ENCODE results near the gene KDM2B.
"Not testable (repeated sequence)": the region's sequence is repeated elsewhere in the genome, so short reads cannot be mapped to it uniquely, and the experiment has no call there.

Gene KDM2B

GRCh38 chr12:121391619-121392324 lies 189.1 kb downstream of the KDM2B start:
- Histone ChIP-seq H3K4me1 (ENCODE audit: control insufficient read depth, insufficient read depth, low read depth, low read length) (peaks cover 4% of the 10 kb centered on the region), H2BK5ac (ENCODE audit: low read depth, low read length, poor library complexity, severe bottlenecking) (no peak overlapping the region), H2AK5ac (ENCODE audit: low read length, severe bottlenecking) (no peak overlapping the region), H3K18ac (ENCODE audit: low read depth in 1 of 2, low read length in 2 of 2) (no peak overlapping the region), H3K79me1 (replicated peaks; ENCODE audit: low read length, poor library complexity, severe bottlenecking) (no peaks in the 10 kb centered on the region), H3K9ac (ENCODE audit: low read length) (peak overlapping the region; percentile 68), H3K9me3 (ENCODE audit: control insufficient read depth, low read length) (no peaks in the 10 kb centered on the region), H3K4ac (ENCODE audit: low read depth in 1 of 2, low read length in 2 of 2) (no peak overlapping the region), H4K91ac (ENCODE audit: low read length) (no peak overlapping the region), H2BK120ac (ENCODE audit: low read depth, low read length) (no peak overlapping the region), H3K27me3 (ENCODE audit: control insufficient read depth in 1 of 2, insufficient read depth in 1 of 2, low read length in 2 of 2) (no peaks in the 10 kb centered on the region), H3K36me3 (ENCODE audit: control insufficient read depth in 1 of 2, insufficient read depth in 2 of 2, low read depth in 1 of 2, low read length in 2 of 2) (no peaks in the 10 kb centered on the region), H3K23ac (ENCODE audit: low read length in 2 of 2) (no peak overlapping the region), H3K27ac (ENCODE audit: low read length, poor library complexity, severe bottlenecking) (no peak overlapping the region), H4K8ac (ENCODE audit: low read length) (no peak overlapping the region), H3K4me3 (ENCODE audit: insufficient read depth in 1 of 2, low read depth in 1 of 2, low read length in 2 of 2) (peak overlapping the region in 1 of 2 experiments; percentile 68), H2BK15ac (ENCODE audit: low read depth, poor library complexity, severe bottlenecking) (no peak overlapping the region), H3K4me2 (ENCODE audit: low read length, poor library complexity, severe bottlenecking) (no peak overlapping the region), H2AFZ (ENCODE audit: low read depth, low read length) (no peak overlapping the region), H3K14ac (ENCODE audit: low read length in 2 of 2) (no peak overlapping the region), H2BK12ac (ENCODE audit: low read length in 2 of 2) (no peak overlapping the region)
- DNase-seq: peak; percentile 72
- WGBS: 72% methylated on average over 9 of the region's 10 CpGs

GRCh38 chr12:121390856-121391255 lies 190.0 kb downstream of the KDM2B start:
- H3K4me3 ChIP-seq (ENCODE audit: insufficient read depth in 1 of 2, low read depth in 1 of 2, low read length in 2 of 2): no peak overlapping the region
- H3K14ac ChIP-seq (ENCODE audit: low read length in 2 of 2): no peak overlapping the region
- H3K18ac ChIP-seq (ENCODE audit: low read depth in 1 of 2, low read length in 2 of 2): no peak overlapping the region
- H3K23ac ChIP-seq (ENCODE audit: low read length in 2 of 2): no peak overlapping the region
- H4K8ac ChIP-seq (ENCODE audit: low read length): no peak overlapping the region
- no peak overlapping the region for H3K4ac ChIP-seq (ENCODE audit: low read depth in 1 of 2, low read length in 2 of 2)
- no peak overlapping the region for H2BK5ac ChIP-seq (ENCODE audit: low read depth, low read length, poor library complexity, severe bottlenecking)
- no peak overlapping the region for H4K91ac ChIP-seq (ENCODE audit: low read length)
- H2BK15ac ChIP-seq (ENCODE audit: low read depth, poor library complexity, severe bottlenecking): no peak overlapping the region
- H2AK5ac ChIP-seq (ENCODE audit: low read length, severe bottlenecking): no peak overlapping the region
- H2BK12ac ChIP-seq (ENCODE audit: low read length in 2 of 2): no peak overlapping the region
- no peak overlapping the region for H3K4me2 ChIP-seq (ENCODE audit: low read length, poor library complexity, severe bottlenecking)
- H3K79me1 ChIP-seq (replicated peaks; ENCODE audit: low read length, poor library complexity, severe bottlenecking): no peaks in the 10 kb centered on the region
- 100% methylated on average over 2 of the region's 2 CpGs for WGBS
- H2BK120ac ChIP-seq (ENCODE audit: low read depth, low read length): no peak overlapping the region
- H3K36me3 ChIP-seq (ENCODE audit: control insufficient read depth in 1 of 2, insufficient read depth in 2 of 2, low read depth in 1 of 2, low read length in 2 of 2): no peaks in the 10 kb centered on the region
- no peak for DNase-seq
- H2AFZ ChIP-seq (ENCODE audit: low read depth, low read length): no peak overlapping the region
- H3K27me3 ChIP-seq (ENCODE audit: control insufficient read depth in 1 of 2, insufficient read depth in 1 of 2, low read length in 2 of 2): no peaks in the 10 kb centered on the region
- H3K27ac ChIP-seq (ENCODE audit: low read length, poor library complexity, severe bottlenecking): no peak overlapping the region
- H3K4me1 ChIP-seq (ENCODE audit: control insufficient read depth, insufficient read depth, low read depth, low read length): peaks cover 4% of the 10 kb centered on the region
- H3K9ac ChIP-seq (ENCODE audit: low read length): no peak overlapping the region
- no peaks in the 10 kb centered on the region for H3K9me3 ChIP-seq (ENCODE audit: control insufficient read depth, low read length)

- Histone ChIP-seq H2BK15ac (ENCODE audit: low read depth, poor library complexity, severe bottlenecking) (no peak overlapping the region), H3K27me3 (ENCODE audit: control insufficient read depth in 1 of 2, insufficient read depth in 1 of 2, low read length in 2 of 2) (no peaks in the 10 kb centered on the region), H3K9ac (ENCODE audit: low read length) (no peak overlapping the region), H3K4ac (ENCODE audit: low read depth in 1 of 2, low read length in 2 of 2) (no peak overlapping the region), H3K9me3 (ENCODE audit: control insufficient read depth, low read length) (no peaks in the 10 kb centered on the region), H3K14ac (ENCODE audit: low read length in 2 of 2) (peak overlapping the region in 1 of 2 experiments; percentile 61), H2AK5ac (ENCODE audit: low read length, severe bottlenecking) (no peak overlapping the region), H4K8ac (ENCODE audit: low read length) (peak overlapping the region; percentile 73), H2BK120ac (ENCODE audit: low read depth, low read length) (peak overlapping the region; percentile 21), H3K18ac (ENCODE audit: low read depth in 1 of 2, low read length in 2 of 2) (peak overlapping the region in 1 of 2 experiments; percentile 10), H3K4me1 (ENCODE audit: control insufficient read depth, insufficient read depth, low read depth, low read length) (peaks cover 4% of the 10 kb centered on the region), H3K23ac (ENCODE audit: low read length in 2 of 2) (no peak overlapping the region), H4K91ac (ENCODE audit: low read length) (peak overlapping the region; percentile 54), H2BK12ac (ENCODE audit: low read length in 2 of 2) (peak overlapping the region; percentile 0 to 59), H3K79me1 (replicated peaks; ENCODE audit: low read length, poor library complexity, severe bottlenecking) (no peaks in the 10 kb centered on the region), H3K27ac (ENCODE audit: low read length, poor library complexity, severe bottlenecking) (no peak overlapping the region), H2BK5ac (ENCODE audit: low read depth, low read length, poor library complexity, severe bottlenecking) (no peak overlapping the region), H3K4me2 (ENCODE audit: low read length, poor library complexity, severe bottlenecking) (no peak overlapping the region), H3K36me3 (ENCODE audit: control insufficient read depth in 1 of 2, insufficient read depth in 2 of 2, low read depth in 1 of 2, low read length in 2 of 2) (no peaks in the 10 kb centered on the region), H2AFZ (ENCODE audit: low read depth, low read length) (peak overlapping the region; percentile 66), H3K4me3 (ENCODE audit: insufficient read depth in 1 of 2, low read depth in 1 of 2, low read length in 2 of 2) (no peak overlapping the region)
- DNase-seq: peak; percentile 85
- 38% methylated on average over 5 of the region's 5 CpGs for WGBS
These were observed 192.3 kb downstream of the KDM2B start for GRCh38 chr12:121388421-121388981.

- not testable (repeated sequence) for H4K91ac ChIP-seq (ENCODE audit: low read length); H3K14ac ChIP-seq (ENCODE audit: low read length in 2 of 2); H2AK5ac ChIP-seq (ENCODE audit: low read length, severe bottlenecking); H2BK12ac ChIP-seq (ENCODE audit: low read length in 2 of 2); H3K27ac ChIP-seq (ENCODE audit: low read length, poor library complexity, severe bottlenecking); H3K9ac ChIP-seq (ENCODE audit: low read length); H2AFZ ChIP-seq (ENCODE audit: low read depth, low read length); H4K8ac ChIP-seq (ENCODE audit: low read length); H3K4me3 ChIP-seq (ENCODE audit: insufficient read depth in 1 of 2, low read depth in 1 of 2, low read length in 2 of 2); H3K4me2 ChIP-seq (ENCODE audit: low read length, poor library complexity, severe bottlenecking); H3K23ac ChIP-seq (ENCODE audit: low read length in 2 of 2); H3K36me3 ChIP-seq (ENCODE audit: control insufficient read depth in 1 of 2, insufficient read depth in 2 of 2, low read depth in 1 of 2, low read length in 2 of 2); H2BK5ac ChIP-seq (ENCODE audit: low read depth, low read length, poor library complexity, severe bottlenecking); H2BK120ac ChIP-seq (ENCODE audit: low read depth, low read length); H3K79me1 ChIP-seq (replicated peaks; ENCODE audit: low read length, poor library complexity, severe bottlenecking); DNase-seq; H3K9me3 ChIP-seq (ENCODE audit: control insufficient read depth, low read length); H3K18ac ChIP-seq (ENCODE audit: low read depth in 1 of 2, low read length in 2 of 2); H3K4me1 ChIP-seq (ENCODE audit: control insufficient read depth, insufficient read depth, low read depth, low read length); H3K27me3 ChIP-seq (ENCODE audit: control insufficient read depth in 1 of 2, insufficient read depth in 1 of 2, low read length in 2 of 2); H2BK15ac ChIP-seq (ENCODE audit: low read depth, poor library complexity, severe bottlenecking); H3K4ac ChIP-seq (ENCODE audit: low read depth in 1 of 2, low read length in 2 of 2)
- WGBS: 79% methylated on average over 6 of the region's 6 CpGs
These were observed 195.9 kb downstream of the KDM2B start for GRCh38 chr12:121384891-121385290.
